Prostate gland (tissue), 2 donors: ENCODE results near the gene XCL1. TPM values are rescaled to one million over a fixed set of nuclear protein-coding genes. Genes with fewer than 3 reads are reported as not detected.

Experiments
- DNase-seq: peaks from one replicate; pipeline ENCODE4 v3.0.0-alpha.2; 2019; ENCODE audit warnings: low spot score
- H3K27ac ChIP-seq, 2 donors: fragments of 200-600 bp; sonication (generic); 2 replicates each; pipeline ENCODE4 v1.5.1; 2017 to 2019
- H3K27me3 ChIP-seq: fragments of 200-600 bp; sonication (generic); replicated peaks from 2 replicates; pipeline ENCODE4 v1.5.1; 2019; ENCODE audit not compliant: insufficient read depth
- H3K36me3 ChIP-seq, 2 donors: fragments of 200-600 bp; sonication (generic); 1 replicate in 1 of 2; 2 replicates in 1 of 2; pipeline versions ENCODE4 v1.5.1 to v1.8.1; 2017 to 2019
- H3K4me1 ChIP-seq: fragments of 200-600 bp; sonication (generic); replicated peaks from 2 replicates; pipeline ENCODE4 v1.5.1; 2019
- H3K4me3 ChIP-seq, 2 donors: fragments of 200-600 bp; sonication (generic); 2 replicates each; pipeline ENCODE4 v1.5.1; 2017 to 2019
- H3K9me3 ChIP-seq: fragments of 200-600 bp; sonication (generic); 2 replicates; pipeline ENCODE4 v1.5.1; 2017
- POLR2A ChIP-seq: fragments of 450-650 bp; IDR thresholded peaks from one replicate; pipeline ENCODE4 v1.6.1; 2016; ENCODE audit warnings: antibody characterized with exemption, mild to moderate bottlenecking
- POLR2AphosphoS5 ChIP-seq: sonication (generic); formaldehyde crosslinking; IDR thresholded peaks from one replicate; pipeline ENCODE4 v1.6.1; 2017; ENCODE audit warnings: antibody characterized with exemption
- WGBS: methylation state at CpG from one replicate; pipeline ENCODE4 v1.1.5; 2018; 5-methylcytosine and 5-hydroxymethylcytosine counted together
- intact Hi-C: fragments of 100-400 bp; cut with DNase I; formaldehyde crosslinking; loops from one replicate; pipeline ENCODE4 v1.14.2; 2022
- total RNA-seq, 2 donors: library from RNA; depleted of rRNA; stranded (reverse); fragments of >200 nt; gene quantifications; one replicate each; pipeline ENCODE4 v1.1.0, GENCODE V29; 2016
- TF ChIP-seq, protein P1 (sequence below), 4 experiments: fragments of 200-600 bp in 2 of 4; fragments of 450-650 bp in 2 of 4; sonication (generic) in 2 of 4; IDR thresholded peaks; 1 replicate in 3 of 4; 2 replicates in 1 of 4; pipeline ENCODE4 v1.5.1; 2016 to 2019; ENCODE audit warnings: antibody characterized with exemption in 4 of 4, mild to moderate bottlenecking in 2 of 4, moderate library complexity in 2 of 4

Gene XCL1
- total RNA-seq, 2 donors from 2014 or later, result not detected

DNA sequence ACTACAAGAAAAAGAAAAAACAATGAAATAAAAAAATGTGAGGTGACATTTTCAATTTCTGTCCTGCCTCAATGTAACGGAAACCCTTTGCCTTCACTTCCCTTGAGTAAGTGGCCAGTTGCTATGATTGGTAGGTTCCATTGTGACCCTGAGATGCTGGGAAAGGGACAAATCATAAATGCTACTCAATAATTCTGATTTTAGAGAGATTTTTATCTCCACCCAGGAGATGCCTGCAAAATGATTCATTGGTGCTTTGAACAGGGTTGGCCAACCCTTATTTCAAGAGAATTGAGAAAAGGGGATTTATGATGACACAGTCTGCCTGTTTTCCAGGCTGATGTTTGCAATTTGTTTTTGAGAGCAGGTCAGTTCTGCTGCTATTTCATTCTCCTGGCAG, 22.5 kb downstream of the XCL1 start:
- Histone ChIP-seq H3K9me3 (no peaks in the 10 kb centered on the region), H3K4me1 (no peaks in the 10 kb centered on the region), H3K36me3 (no peaks in the 10 kb centered on the region), H3K27me3 (no peaks in the 10 kb centered on the region), H3K27ac (no peak overlapping the region), H3K4me3 (no peak overlapping the region)
- TF ChIP-seq, protein P1, sequence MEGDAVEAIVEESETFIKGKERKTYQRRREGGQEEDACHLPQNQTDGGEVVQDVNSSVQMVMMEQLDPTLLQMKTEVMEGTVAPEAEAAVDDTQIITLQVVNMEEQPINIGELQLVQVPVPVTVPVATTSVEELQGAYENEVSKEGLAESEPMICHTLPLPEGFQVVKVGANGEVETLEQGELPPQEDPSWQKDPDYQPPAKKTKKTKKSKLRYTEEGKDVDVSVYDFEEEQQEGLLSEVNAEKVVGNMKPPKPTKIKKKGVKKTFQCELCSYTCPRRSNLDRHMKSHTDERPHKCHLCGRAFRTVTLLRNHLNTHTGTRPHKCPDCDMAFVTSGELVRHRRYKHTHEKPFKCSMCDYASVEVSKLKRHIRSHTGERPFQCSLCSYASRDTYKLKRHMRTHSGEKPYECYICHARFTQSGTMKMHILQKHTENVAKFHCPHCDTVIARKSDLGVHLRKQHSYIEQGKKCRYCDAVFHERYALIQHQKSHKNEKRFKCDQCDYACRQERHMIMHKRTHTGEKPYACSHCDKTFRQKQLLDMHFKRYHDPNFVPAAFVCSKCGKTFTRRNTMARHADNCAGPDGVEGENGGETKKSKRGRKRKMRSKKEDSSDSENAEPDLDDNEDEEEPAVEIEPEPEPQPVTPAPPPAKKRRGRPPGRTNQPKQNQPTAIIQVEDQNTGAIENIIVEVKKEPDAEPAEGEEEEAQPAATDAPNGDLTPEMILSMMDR (IDR thresholded peaks at IDR 0.05), result no peak
- TF ChIP-seq POLR2A (no peak), POLR2AphosphoS5 (no peak)
- 97% methylated on average over 1 of the region's 1 CpG for WGBS
- intact Hi-C loops, result no loop called here
- DNase-seq, result no peak

DNA sequence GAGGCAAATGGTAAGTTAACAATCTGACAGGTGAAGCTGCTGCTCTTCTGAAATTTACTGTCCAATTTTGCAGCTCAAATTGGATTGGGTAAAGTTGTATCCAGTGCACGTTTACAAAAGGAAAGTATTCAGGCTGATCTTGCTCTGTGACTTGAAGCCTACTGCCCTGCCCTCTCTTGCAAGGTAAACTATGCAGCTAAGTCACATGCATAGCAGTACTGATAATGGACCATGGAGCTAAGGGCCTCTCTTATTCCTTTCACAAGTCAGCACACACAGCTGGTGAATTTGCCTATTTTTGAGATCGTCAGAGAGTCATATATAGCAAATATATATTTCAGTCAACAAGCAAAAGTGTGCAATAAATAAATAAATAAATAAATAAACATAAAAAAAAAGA, 23.2 kb downstream of the XCL1 start:
- no peak overlapping the region for H3K4me3 ChIP-seq
- H3K36me3 ChIP-seq, result no peaks in the 10 kb centered on the region
- WGBS, result 55% methylated on average over 2 of the region's 2 CpGs
- no peaks in the 10 kb centered on the region for H3K9me3 ChIP-seq
- no peak for TF ChIP-seq POLR2AphosphoS5
- TF ChIP-seq, protein P1 (IDR thresholded peaks at IDR 0.05), result no peak
- TF ChIP-seq POLR2A, result no peak
- H3K27ac ChIP-seq, result no peak overlapping the region
- DNase-seq, result no peak
- no peaks in the 10 kb centered on the region for H3K4me1 ChIP-seq
- no peaks in the 10 kb centered on the region for H3K27me3 ChIP-seq
- intact Hi-C loops, result loop anchor here (10.0 kb wide), 3 partner anchors 435 to 945 kb away; no protein-coding TSS in a partner anchor

DNA sequence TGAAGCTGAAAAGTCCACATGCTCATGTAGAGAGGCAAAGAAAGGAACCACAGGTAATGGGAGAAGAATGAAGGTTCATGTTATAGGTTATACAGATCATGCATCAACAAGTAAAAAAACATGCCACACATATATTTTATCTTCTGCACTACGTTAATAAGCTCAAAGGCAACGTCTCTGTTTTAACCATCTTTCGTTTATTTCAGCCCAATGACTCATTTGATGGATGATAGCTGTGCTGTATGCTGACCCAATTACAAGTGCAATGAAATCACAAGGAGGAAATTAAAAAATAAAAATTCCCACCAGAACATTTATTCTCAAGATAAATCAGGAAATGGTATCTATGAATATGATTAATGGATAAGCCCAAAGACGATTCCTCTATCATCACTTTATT, 24.6 kb downstream of the XCL1 start:
- no peak overlapping the region for H3K27ac ChIP-seq
- WGBS, result 47% methylated on average over 4 of the region's 4 CpGs
- H3K27me3 ChIP-seq, result no peaks in the 10 kb centered on the region
- no peak overlapping the region for H3K4me3 ChIP-seq
- no peaks in the 10 kb centered on the region for H3K36me3 ChIP-seq
- no peak for TF ChIP-seq POLR2A
- TF ChIP-seq, protein P1 (IDR thresholded peaks at IDR 0.05), result no peak
- TF ChIP-seq POLR2AphosphoS5, result no peak
- no peaks in the 10 kb centered on the region for H3K4me1 ChIP-seq
- DNase-seq, result no peak
- intact Hi-C loops, result loop anchor here (10.0 kb wide), 3 partner anchors 434 to 944 kb away; no protein-coding TSS in a partner anchor
- no peaks in the 10 kb centered on the region for H3K9me3 ChIP-seq

DNA sequence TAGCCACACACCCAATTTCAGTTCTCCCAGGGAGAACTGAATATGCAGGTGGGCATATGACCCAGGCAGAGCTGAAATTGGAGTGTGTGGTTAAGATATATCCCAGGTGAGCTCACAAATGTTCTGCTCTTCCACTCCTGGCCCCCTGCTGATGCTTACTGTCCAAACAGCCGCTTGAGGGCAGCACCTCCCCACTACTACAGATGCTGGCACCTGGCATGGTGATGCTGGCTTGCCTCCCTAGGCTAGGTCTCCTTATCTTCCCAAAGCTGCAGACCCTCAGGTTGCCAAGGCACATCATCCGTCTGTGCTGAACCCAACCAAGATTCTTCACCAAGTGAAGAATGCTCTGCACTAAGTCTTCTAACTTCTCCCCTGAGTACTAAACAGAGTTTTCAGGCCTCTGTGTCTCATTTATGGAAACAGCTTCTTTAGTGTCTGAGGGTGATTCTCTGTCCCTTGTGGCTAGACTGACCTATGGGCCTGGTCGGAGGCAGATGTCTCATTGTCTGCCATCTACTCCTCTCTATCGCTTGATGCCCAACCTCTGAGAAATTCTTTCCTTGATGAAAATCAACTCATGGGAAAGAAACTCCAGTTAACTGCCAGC, 27.2 kb downstream of the XCL1 start:
- no peaks in the 10 kb centered on the region for H3K9me3 ChIP-seq
- H3K27ac ChIP-seq, result no peak overlapping the region
- intact Hi-C loops, result loop anchor here (2.0 to 10.0 kb wide), 4 partner anchors 431 to 941 kb away; no protein-coding TSS in a partner anchor
- no peak overlapping the region for H3K4me3 ChIP-seq
- WGBS, result 35% methylated on average over 4 of the region's 4 CpGs
- no peaks in the 10 kb centered on the region for H3K36me3 ChIP-seq
- TF ChIP-seq POLR2A, result no peak
- TF ChIP-seq, protein P1 (IDR thresholded peaks at IDR 0.05), result peak; percentile 56 to 85 (median 78)
- peak; percentile 24 for TF ChIP-seq POLR2AphosphoS5
- peak; percentile 74 for DNase-seq
- no peaks in the 10 kb centered on the region for H3K27me3 ChIP-seq
- H3K4me1 ChIP-seq, result no peaks in the 10 kb centered on the region

DNA sequence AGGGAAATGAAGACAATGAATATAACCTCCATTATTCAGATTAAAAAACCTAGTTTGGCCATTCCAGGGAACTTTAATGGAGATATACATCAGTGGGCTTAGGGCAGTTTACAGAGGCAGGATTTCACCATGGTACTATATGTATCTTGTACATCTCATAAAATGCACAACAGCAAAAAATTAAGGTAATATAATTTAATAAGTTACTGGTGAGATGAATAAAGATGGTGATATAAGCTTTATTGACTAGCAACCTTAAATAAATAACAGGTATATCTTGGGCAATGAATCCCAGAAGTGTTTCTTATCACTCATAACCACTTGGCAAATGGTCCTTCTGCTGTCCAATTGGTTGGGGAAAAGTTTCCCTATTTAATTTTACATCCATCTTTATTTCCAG, 29.0 kb downstream of the XCL1 start:
- intact Hi-C loops, result loop anchor here (2.0 to 10.0 kb wide), 4 partner anchors 429 to 939 kb away; no protein-coding TSS in a partner anchor
- H3K4me1 ChIP-seq, result no peaks in the 10 kb centered on the region
- H3K36me3 ChIP-seq, result no peaks in the 10 kb centered on the region
- no peak for TF ChIP-seq POLR2AphosphoS5
- TF ChIP-seq, protein P1 (IDR thresholded peaks at IDR 0.05), result no peak
- TF ChIP-seq POLR2A, result no peak
- H3K27me3 ChIP-seq, result no peaks in the 10 kb centered on the region
- H3K9me3 ChIP-seq, result no peaks in the 10 kb centered on the region
- H3K27ac ChIP-seq, result no peak overlapping the region
- no peak overlapping the region for H3K4me3 ChIP-seq
- DNase-seq, result no peak
